ENCODE results near the gene MPRIP. TPM values are rescaled to one million over a fixed set of nuclear protein-coding genes. Genes with fewer than 3 reads are reported as not detected.
A peak's percentile ranks its signal among the peaks of the same experiment; 100 is the strongest.
"Not testable (repeated sequence)": the region's sequence is repeated elsewhere in the genome, so short reads cannot be mapped to it uniquely, and the experiment has no call there.

Gene MPRIP
- 137 and 150 TPM in 2 replicates for total RNA-seq
- polyA plus RNA-seq (2012) = 314 TPM

GRCh38 chr17:17042384-17042736, at the start of gene MPRIP:
TSS of gene MPRIP (plus strand) at chr17:17042457. CDS start at chr17:17042849, 392 bp downstream.
- DNase-seq (ENCODE audit: low read depth) = no peak

- DNase-seq (ENCODE audit: low read depth) = no peak
Observed at GRCh38 chr17:16994631-16995030, 47.6 kb upstream of the MPRIP start.

- DNase-seq (ENCODE audit: low read depth) = no peak
Observed at GRCh38 chr17:16995930-16996329, 46.3 kb upstream of the MPRIP start.

- not testable (repeated sequence) for DNase-seq (ENCODE audit: low read depth)
Observed at GRCh38 chr17:16996726-16997125, 45.5 kb upstream of the MPRIP start.

GRCh38 chr17:16997514-16998429, 44.5 kb upstream of the MPRIP start:
- no peak for DNase-seq (ENCODE audit: low read depth)

- no peak for DNase-seq (ENCODE audit: low read depth)
Observed at GRCh38 chr17:16999931-17000625, 42.2 kb upstream of the MPRIP start.

- DNase-seq (ENCODE audit: low read depth) = no peak
Observed at GRCh38 chr17:17001076-17001777, 41.0 kb upstream of the MPRIP start.

- DNase-seq (ENCODE audit: low read depth) = peak; percentile 59
Observed at GRCh38 chr17:17001874-17002520, 40.3 kb upstream of the MPRIP start.

GRCh38 chr17:17002731-17003715, 39.2 kb upstream of the MPRIP start:
- DNase-seq (ENCODE audit: low read depth) = not testable (repeated sequence)

- no peak for DNase-seq (ENCODE audit: low read depth)
Observed at GRCh38 chr17:17004251-17004996, 37.8 kb upstream of the MPRIP start.

- DNase-seq (ENCODE audit: low read depth) = not testable (repeated sequence)
Observed at GRCh38 chr17:17004997-17005614, 37.2 kb upstream of the MPRIP start.

GRCh38 chr17:17007891-17008290, 34.4 kb upstream of the MPRIP start:
- DNase-seq (ENCODE audit: low read depth) = not testable (repeated sequence)

- DNase-seq (ENCODE audit: low read depth) = not testable (repeated sequence)
Observed at GRCh38 chr17:17008621-17009397, 33.4 kb upstream of the MPRIP start.

- DNase-seq (ENCODE audit: low read depth) = not testable (repeated sequence)
Observed at GRCh38 chr17:17009972-17010371, 32.3 kb upstream of the MPRIP start.

- not testable (repeated sequence) for DNase-seq (ENCODE audit: low read depth)
Observed at GRCh38 chr17:17010545-17011034, 31.7 kb upstream of the MPRIP start.

GRCh38 chr17:17011043-17011907, 31.0 kb upstream of the MPRIP start:
- peak; percentile 79 for DNase-seq (ENCODE audit: low read depth)
